ENCODE measurements around the gene SLC12A5. TPM values are rescaled to one million over a fixed set of nuclear protein-coding genes. Genes with fewer than 3 reads are reported as not detected.

Gene SLC12A5
- total RNA-seq, 1 donor from 2014 or later, result 10.4 TPM

GRCh38 chr20:46028110-46028509 lies 905 bp upstream of the SLC12A5 start:
- no peak for TF ChIP-seq CTCF (IDR thresholded peaks at IDR 0.05; ENCODE audit: partially characterized antibody, unreplicated experiment)
- peaks cover 14% of the 10 kb centered on the region for H3K4me1 Mint-ChIP-seq (ENCODE audit: low read depth, unreplicated experiment)
- H3K27ac Mint-ChIP-seq (ENCODE audit: unreplicated experiment), result no peak overlapping the region
- H3K4me3 Mint-ChIP-seq (ENCODE audit: unreplicated experiment), result no peak overlapping the region
- peaks cover 29% of the 10 kb centered on the region for H3K27me3 Mint-ChIP-seq (ENCODE audit: unreplicated experiment)
- H3K9me3 Mint-ChIP-seq (ENCODE audit: unreplicated experiment), result peaks cover 5% of the 10 kb centered on the region
- no peak for DNase-seq
- H3K36me3 Mint-ChIP-seq (ENCODE audit: unreplicated experiment), result no peaks in the 10 kb centered on the region

DNA sequence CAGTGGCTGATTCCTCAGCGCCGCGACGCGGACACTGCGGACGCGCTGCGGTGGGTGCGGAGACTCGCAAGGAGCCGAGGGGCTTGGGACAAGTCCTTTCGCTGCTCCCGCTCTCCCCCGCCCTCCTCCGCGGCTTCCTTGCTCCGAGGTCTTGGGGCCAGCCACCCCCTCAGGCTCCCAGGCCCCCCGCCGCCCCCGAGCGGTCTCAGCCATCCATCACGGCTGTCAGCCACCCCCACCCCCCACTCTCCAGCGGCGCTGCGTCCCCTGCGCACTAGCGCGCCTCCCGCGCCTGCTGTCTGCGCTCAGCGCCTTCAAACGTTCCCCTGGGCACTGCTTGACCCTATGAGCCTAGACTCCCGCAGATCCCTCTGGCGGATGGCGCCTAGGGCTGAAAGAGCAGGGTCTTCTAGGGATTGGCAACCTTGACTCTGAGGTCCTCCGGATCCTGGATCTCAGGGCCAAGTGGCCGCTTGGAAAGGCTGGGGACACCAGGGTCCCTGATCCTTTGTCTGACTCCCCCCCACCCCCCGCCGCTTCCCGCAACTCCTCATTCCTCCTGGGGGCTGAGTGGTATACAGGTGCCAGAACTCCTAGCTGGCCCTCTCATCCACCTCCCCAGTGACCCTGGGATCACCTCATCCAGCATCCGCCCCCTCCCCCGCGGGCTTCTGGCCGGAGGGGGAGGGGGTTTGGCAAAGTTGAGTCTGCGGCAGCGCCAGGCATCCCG lies 1.4 kb downstream of the SLC12A5 start:
- H3K9me3 Mint-ChIP-seq (ENCODE audit: unreplicated experiment), result peaks cover 2% of the 10 kb centered on the region
- peaks cover 7% of the 10 kb centered on the region for H3K4me1 Mint-ChIP-seq (ENCODE audit: low read depth, unreplicated experiment)
- no peak for TF ChIP-seq CTCF (IDR thresholded peaks at IDR 0.05; ENCODE audit: partially characterized antibody, unreplicated experiment)
- H3K4me3 Mint-ChIP-seq (ENCODE audit: unreplicated experiment), result no peak overlapping the region
- no peak for DNase-seq
- H3K36me3 Mint-ChIP-seq (ENCODE audit: unreplicated experiment), result peaks cover 5% of the 10 kb centered on the region
- H3K27me3 Mint-ChIP-seq (ENCODE audit: unreplicated experiment), result peaks cover 33% of the 10 kb centered on the region
- H3K27ac Mint-ChIP-seq (ENCODE audit: unreplicated experiment), result no peak overlapping the region

GRCh38 chr20:46031014-46031569 lies 2.1 kb downstream of the SLC12A5 start:
- TF ChIP-seq CTCF (IDR thresholded peaks at IDR 0.05; ENCODE audit: partially characterized antibody, unreplicated experiment), result no peak
- Mint-ChIP-seq H3K36me3 (ENCODE audit: unreplicated experiment) (peaks cover 5% of the 10 kb centered on the region), H3K27ac (ENCODE audit: unreplicated experiment) (no peak overlapping the region), H3K27me3 (ENCODE audit: unreplicated experiment) (peaks cover 30% of the 10 kb centered on the region), H3K9me3 (ENCODE audit: unreplicated experiment) (peaks cover 2% of the 10 kb centered on the region), H3K4me3 (ENCODE audit: unreplicated experiment) (peak overlapping the region; percentile 34), H3K4me1 (ENCODE audit: low read depth, unreplicated experiment) (peaks cover 4% of the 10 kb centered on the region)
- no peak for DNase-seq

DNA sequence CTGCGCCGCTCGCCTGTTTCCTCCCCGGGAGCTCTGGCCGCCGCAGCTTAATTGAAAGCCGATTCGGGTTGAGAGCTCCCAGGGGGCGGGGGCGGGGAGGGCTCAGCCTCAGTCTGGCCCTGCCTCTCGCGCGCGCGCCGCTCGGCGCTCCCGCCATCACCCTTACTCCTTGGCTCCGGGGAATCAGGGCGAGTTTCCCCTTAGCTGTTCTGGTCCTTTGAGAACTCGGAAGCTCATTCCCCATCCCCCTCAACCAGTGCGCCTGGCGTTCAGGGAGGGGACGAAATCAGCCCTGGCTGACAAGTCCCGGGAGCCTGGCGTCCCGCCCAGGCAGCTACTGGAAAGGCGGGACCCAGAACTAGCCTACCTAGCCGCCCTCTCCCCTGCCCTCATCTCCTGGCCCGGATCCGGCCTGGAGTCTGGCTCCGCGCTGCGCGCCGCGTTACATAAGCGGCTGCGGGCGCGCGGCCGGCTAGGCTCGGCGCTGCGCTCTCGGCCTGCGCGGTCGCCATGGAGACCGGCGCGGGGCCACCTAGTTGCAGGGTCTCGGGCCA lies 2.8 kb downstream of the SLC12A5 start:
- no peak overlapping the region for H3K27ac Mint-ChIP-seq (ENCODE audit: unreplicated experiment)
- peak; percentile 73 for DNase-seq
- no peak for TF ChIP-seq CTCF (IDR thresholded peaks at IDR 0.05; ENCODE audit: partially characterized antibody, unreplicated experiment)
- peaks cover 5% of the 10 kb centered on the region for H3K36me3 Mint-ChIP-seq (ENCODE audit: unreplicated experiment)
- peaks cover 2% of the 10 kb centered on the region for H3K9me3 Mint-ChIP-seq (ENCODE audit: unreplicated experiment)
- H3K27me3 Mint-ChIP-seq (ENCODE audit: unreplicated experiment), result peaks cover 25% of the 10 kb centered on the region
- H3K4me3 Mint-ChIP-seq (ENCODE audit: unreplicated experiment), result peak overlapping the region; percentile 68
- peaks cover 2% of the 10 kb centered on the region for H3K4me1 Mint-ChIP-seq (ENCODE audit: low read depth, unreplicated experiment)

- H3K4me3 Mint-ChIP-seq (ENCODE audit: unreplicated experiment), result no peak overlapping the region
- no peak for DNase-seq
- no peaks in the 10 kb centered on the region for H3K4me1 Mint-ChIP-seq (ENCODE audit: low read depth, unreplicated experiment)
- H3K27me3 Mint-ChIP-seq (ENCODE audit: unreplicated experiment), result peaks cover 30% of the 10 kb centered on the region
- no peak overlapping the region for H3K27ac Mint-ChIP-seq (ENCODE audit: unreplicated experiment)
- H3K36me3 Mint-ChIP-seq (ENCODE audit: unreplicated experiment), result peaks cover 5% of the 10 kb centered on the region
- no peak for TF ChIP-seq CTCF (IDR thresholded peaks at IDR 0.05; ENCODE audit: partially characterized antibody, unreplicated experiment)
- H3K9me3 Mint-ChIP-seq (ENCODE audit: unreplicated experiment), result peaks cover 2% of the 10 kb centered on the region
Observed at GRCh38 chr20:46034039-46034438, 5.0 kb downstream of the SLC12A5 start.
